Hepatocyte (in vitro differentiated cells): ENCODE measurements around the gene SLC13A2. TPM values are rescaled to one million over a fixed set of nuclear protein-coding genes. Genes with fewer than 3 reads are reported as not detected.

Experiments used
- DNase-seq: peaks from one replicate; pipeline ENCODE4 v3.0.0-alpha.2; 2016; ENCODE audit warnings: low spot score
- H2AFZ ChIP-seq: fragments of 200-600 bp; sonication (generic); 2 replicates; pipeline ENCODE4 v1.6.0; 2016; ENCODE audit warnings: antibody characterized with exemption, mild to moderate bottlenecking
- H3K27ac ChIP-seq: fragments of 200-600 bp; sonication (generic); 2 replicates; pipeline ENCODE4 v1.5.1; 2016; ENCODE audit warnings: mild to moderate bottlenecking
- H3K27me3 ChIP-seq: fragments of 200-600 bp; sonication (generic); 2 replicates; pipeline ENCODE4 v1.6.1; 2016
- H3K36me3 ChIP-seq: fragments of 200-600 bp; sonication (generic); replicated peaks from 2 replicates; pipeline ENCODE4 v1.5.1; 2016; ENCODE audit warnings: low read depth; ENCODE audit not compliant: insufficient read depth
- H3K4me1 ChIP-seq: fragments of 200-600 bp; sonication (generic); 2 replicates; pipeline ENCODE4 v1.5.1; 2016; ENCODE audit warnings: mild to moderate bottlenecking, moderate library complexity; ENCODE audit not compliant: insufficient read depth
- H3K4me2 ChIP-seq: fragments of 200-600 bp; sonication (generic); 2 replicates; pipeline ENCODE4 v1.6.0; 2016
- H3K4me3 ChIP-seq: fragments of 200-600 bp; sonication (generic); 2 replicates; pipeline ENCODE4 v1.5.1; 2016; ENCODE audit warnings: mild to moderate bottlenecking
- H3K79me2 ChIP-seq: fragments of 200-600 bp; sonication (generic); 2 replicates; pipeline ENCODE4 v1.6.0; 2017; ENCODE audit warnings: mild to moderate bottlenecking
- H3K9me2 ChIP-seq: fragments of 200-600 bp; sonication (generic); replicated peaks from 2 replicates; pipeline ENCODE4 v1.6.0; 2017; ENCODE audit warnings: mild to moderate bottlenecking; ENCODE audit not compliant: insufficient read depth
- H3K9me3 ChIP-seq: fragments of 200-600 bp; sonication (generic); 2 replicates; pipeline ENCODE4 v1.5.1; 2016; ENCODE audit warnings: low read depth, mild to moderate bottlenecking
- H4K20me1 ChIP-seq: fragments of 200-600 bp; sonication (generic); 2 replicates; pipeline ENCODE4 v1.6.0; 2016; ENCODE audit warnings: mild to moderate bottlenecking; ENCODE audit not compliant: insufficient read depth, poor library complexity, severe bottlenecking
- EZH2 ChIP-seq: fragments of 200-600 bp; sonication (generic); IDR thresholded peaks from 2 replicates; pipeline ENCODE4 v1.6.1; 2016; ENCODE audit warnings: antibody characterized with exemption, mild to moderate bottlenecking, borderline replicate concordance
- EZH2phosphoT487 ChIP-seq: fragments of 200-600 bp; sonication (generic); IDR thresholded peaks from one replicate; pipeline ENCODE4 v1.6.1; 2018; ENCODE audit warnings: antibody characterized with exemption, mild to moderate bottlenecking, low read depth, moderate library complexity; ENCODE audit not compliant: unreplicated experiment, severe bottlenecking
- WGBS: methylation state at CpG from one replicate; pipeline ENCODE4 v1.1.6; 2016; ENCODE audit warnings: low lambda C conversion rate; ENCODE audit errors: missing lambda C conversion rate; 5-methylcytosine and 5-hydroxymethylcytosine counted together
- polyA plus RNA-seq: library from polyadenylated mRNA; unstranded; fragments of >200 nt; fragmentation: Nextera tagmentation; extraction: Ambion mirVana; gene quantifications from 2 replicates; pipeline ENCODE4 v1.2.1, GENCODE V29; 2016
- total RNA-seq: library from RNA; depleted of rRNA; stranded (reverse); fragments of >200 nt; gene quantifications from 2 replicates; pipeline ENCODE4 v1.2.3, GENCODE V29; 2014
- TF ChIP-seq, protein P1 (sequence below): fragments of 200-600 bp; sonication (generic); IDR thresholded peaks from 2 replicates; pipeline ENCODE4 v1.5.1; 2016; ENCODE audit warnings: antibody characterized with exemption, mild to moderate bottlenecking; ENCODE audit not compliant: poor library complexity

SLC13A2 gene
- total and polyA plus RNA-seq, 2 experiments from 2014 or later = 2.0 TPM

DNA sequence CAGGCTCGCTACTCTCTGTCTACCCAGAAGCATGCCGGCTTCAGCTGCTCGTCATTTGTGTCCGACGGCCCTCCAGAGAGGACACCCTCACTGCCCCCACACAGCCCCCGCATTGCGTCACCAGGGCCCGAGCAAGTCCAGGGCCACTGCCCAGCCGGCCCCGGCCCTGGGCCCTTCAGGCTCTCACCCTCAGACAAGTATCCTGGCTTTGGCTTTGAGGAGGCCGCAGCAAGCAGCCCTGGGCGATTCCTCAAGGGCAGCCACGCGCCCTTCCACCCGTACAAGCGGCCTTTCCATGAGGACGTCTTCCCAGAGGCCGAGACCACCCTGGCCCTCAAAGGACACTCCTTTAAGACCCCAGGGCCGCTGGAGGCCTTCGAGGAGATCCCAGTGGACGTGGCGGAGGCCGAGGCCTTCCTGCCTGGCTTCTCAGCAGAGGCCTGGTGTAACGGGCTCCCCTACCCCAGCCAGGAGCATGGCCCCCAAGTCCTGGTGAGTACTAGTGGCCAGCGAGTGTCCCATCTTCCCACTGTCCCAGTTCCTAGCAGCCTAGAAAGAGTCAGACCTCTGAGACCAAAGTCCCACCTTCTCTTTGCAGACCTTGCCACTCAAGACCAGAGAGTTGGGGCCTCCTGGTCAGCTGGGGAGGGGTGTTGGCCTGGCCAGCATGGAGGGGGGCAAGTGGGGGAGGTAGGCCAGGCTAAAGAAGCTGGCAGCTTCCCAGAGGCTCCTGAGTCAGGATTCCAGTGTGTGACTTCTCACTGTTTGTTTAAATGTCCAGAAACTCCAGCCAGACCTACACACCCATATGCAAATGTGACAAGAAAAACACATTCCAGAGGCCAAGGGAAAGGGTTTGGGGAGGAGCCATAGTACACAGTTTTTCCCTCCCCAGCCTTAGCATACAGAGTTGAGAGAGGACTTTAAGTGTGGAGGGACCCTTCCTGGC lies 51.3 kb downstream of the SLC13A2 start:
- Histone ChIP-seq H3K4me2 (peak overlapping the region; percentile 56), H3K27ac (peak overlapping the region; percentile 95), H2AFZ (no peak overlapping the region)

DNA sequence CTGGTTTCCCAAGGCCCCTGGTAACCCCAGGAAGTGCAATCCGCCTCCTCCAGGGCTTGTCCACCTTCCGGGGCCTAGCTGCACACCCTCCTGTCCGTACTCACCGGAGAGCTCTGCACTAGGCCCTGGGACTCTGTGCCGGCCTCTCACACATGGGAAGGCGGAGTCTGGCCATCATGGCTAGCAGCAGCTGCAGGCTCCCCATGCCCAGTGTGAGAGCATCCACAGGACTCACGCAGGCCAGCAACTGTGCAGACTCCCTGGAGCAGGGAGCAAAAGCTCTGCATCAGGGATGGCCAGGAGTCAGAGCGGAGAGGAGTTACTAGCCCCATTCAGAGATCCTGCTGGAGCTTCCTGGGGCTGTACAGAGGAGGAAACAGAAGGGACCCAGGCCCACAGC lies 52.9 kb downstream of the SLC13A2 start:
- no peak for DNase-seq
- WGBS = 85% methylated on average over 8 of the region's 8 CpGs
- no peak overlapping the region for H3K4me2 ChIP-seq
- H3K9me3 ChIP-seq = no peaks in the 10 kb centered on the region
- H4K20me1 ChIP-seq = no peaks in the 10 kb centered on the region
- no peaks in the 10 kb centered on the region for H3K79me2 ChIP-seq
- no peak overlapping the region for H2AFZ ChIP-seq
- no peak overlapping the region for H3K4me3 ChIP-seq
- TF ChIP-seq EZH2 (no peak), EZH2phosphoT487 (no peak)
- TF ChIP-seq, protein P1, sequence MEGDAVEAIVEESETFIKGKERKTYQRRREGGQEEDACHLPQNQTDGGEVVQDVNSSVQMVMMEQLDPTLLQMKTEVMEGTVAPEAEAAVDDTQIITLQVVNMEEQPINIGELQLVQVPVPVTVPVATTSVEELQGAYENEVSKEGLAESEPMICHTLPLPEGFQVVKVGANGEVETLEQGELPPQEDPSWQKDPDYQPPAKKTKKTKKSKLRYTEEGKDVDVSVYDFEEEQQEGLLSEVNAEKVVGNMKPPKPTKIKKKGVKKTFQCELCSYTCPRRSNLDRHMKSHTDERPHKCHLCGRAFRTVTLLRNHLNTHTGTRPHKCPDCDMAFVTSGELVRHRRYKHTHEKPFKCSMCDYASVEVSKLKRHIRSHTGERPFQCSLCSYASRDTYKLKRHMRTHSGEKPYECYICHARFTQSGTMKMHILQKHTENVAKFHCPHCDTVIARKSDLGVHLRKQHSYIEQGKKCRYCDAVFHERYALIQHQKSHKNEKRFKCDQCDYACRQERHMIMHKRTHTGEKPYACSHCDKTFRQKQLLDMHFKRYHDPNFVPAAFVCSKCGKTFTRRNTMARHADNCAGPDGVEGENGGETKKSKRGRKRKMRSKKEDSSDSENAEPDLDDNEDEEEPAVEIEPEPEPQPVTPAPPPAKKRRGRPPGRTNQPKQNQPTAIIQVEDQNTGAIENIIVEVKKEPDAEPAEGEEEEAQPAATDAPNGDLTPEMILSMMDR = no peak
- no peak overlapping the region for H3K27ac ChIP-seq
- H3K36me3 ChIP-seq = no peaks in the 10 kb centered on the region
- H3K9me2 ChIP-seq = no peaks in the 10 kb centered on the region
- no peaks in the 10 kb centered on the region for H3K27me3 ChIP-seq
- H3K4me1 ChIP-seq = peaks cover 20% of the 10 kb centered on the region

More for the DNA sequence above, 51.3 kb downstream of the SLC13A2 start:
- Histone ChIP-seq H3K4me1 (peaks cover 20% of the 10 kb centered on the region), H3K9me2 (no peaks in the 10 kb centered on the region), H3K27me3 (no peaks in the 10 kb centered on the region), H3K36me3 (no peaks in the 10 kb centered on the region), H3K9me3 (no peaks in the 10 kb centered on the region), H3K4me3 (no peak overlapping the region), H3K79me2 (no peaks in the 10 kb centered on the region), H4K20me1 (no peaks in the 10 kb centered on the region)
- peak; percentile 88 for DNase-seq
- WGBS = 86% methylated on average over 25 of the region's 25 CpGs
- TF ChIP-seq EZH2phosphoT487 = no peak
- TF ChIP-seq EZH2 = no peak
- TF ChIP-seq, protein P1 = no peak

GRCh38 chr17:28527181-28527681 lies 53.8 kb downstream of the SLC13A2 start:
- no peak overlapping the region for H3K4me3 ChIP-seq
- H3K9me2 ChIP-seq = no peaks in the 10 kb centered on the region
- H3K79me2 ChIP-seq = no peaks in the 10 kb centered on the region
- H3K9me3 ChIP-seq = no peaks in the 10 kb centered on the region
- WGBS = 84% methylated on average over 2 of the region's 2 CpGs
- no peak overlapping the region for H2AFZ ChIP-seq
- no peak overlapping the region for H3K27ac ChIP-seq
- H3K36me3 ChIP-seq = no peaks in the 10 kb centered on the region
- no peak for DNase-seq
- TF ChIP-seq EZH2 = no peak
- no peak for TF ChIP-seq EZH2phosphoT487
- TF ChIP-seq, protein P1 = no peak
- H3K4me2 ChIP-seq = no peak overlapping the region
- H4K20me1 ChIP-seq = no peaks in the 10 kb centered on the region
- peaks cover 20% of the 10 kb centered on the region for H3K4me1 ChIP-seq
- no peaks in the 10 kb centered on the region for H3K27me3 ChIP-seq
